ENCODE measurements around the gene PLPP4.

The PLPP4 gene

DNA sequence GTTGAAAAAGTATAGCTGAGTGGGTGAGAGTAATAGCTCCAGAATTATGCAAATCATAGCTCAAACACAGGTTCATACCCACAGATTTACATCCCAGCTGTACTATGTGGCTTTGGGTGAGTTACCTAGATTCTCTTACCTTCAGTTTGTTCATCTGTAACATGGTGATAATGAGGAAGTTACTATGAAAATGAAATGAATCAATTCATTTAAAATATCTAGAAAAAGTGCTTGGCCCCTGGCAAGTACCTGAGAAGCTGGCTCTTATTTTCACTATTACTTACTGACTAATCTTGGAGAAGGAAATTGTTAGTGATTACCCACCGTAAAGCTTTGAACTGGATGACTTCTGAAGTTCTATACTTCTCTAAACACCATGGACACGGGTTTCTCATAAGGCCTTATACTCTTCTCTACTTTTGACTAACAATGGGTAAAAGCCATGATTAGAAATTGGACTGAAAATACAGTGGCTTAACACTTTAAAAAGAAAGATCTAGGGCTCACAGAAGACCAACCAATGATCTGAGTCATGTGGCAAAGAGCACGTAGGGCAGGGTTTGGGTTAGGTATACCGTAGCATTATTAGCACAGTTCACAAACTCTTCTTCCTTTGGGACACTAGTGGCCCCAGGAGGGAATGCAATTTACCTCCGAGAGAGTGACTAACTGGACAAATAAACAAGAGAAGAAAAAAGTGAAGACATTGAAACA is 149.2 kb downstream of the PLPP4 start:
- TF ChIP-seq TAF1 (IDR thresholded peaks at IDR 0.05; ENCODE audit: borderline replicate concordance, insufficient read depth, low read length) (no peak), SIN3A (IDR thresholded peaks at IDR 0.05; ENCODE audit: borderline replicate concordance, insufficient read depth, low read length) (no peak), FOXP2 (optimal IDR thresholded peaks at IDR 0.05; ENCODE audit: borderline replicate concordance, extremely low read depth, extremely low read length, insufficient read depth) (no peak), POLR2AphosphoS5 (IDR thresholded peaks at IDR 0.05; ENCODE audit: low read depth, low read length) (no peak)
- TF ChIP-seq, protein P1, sequence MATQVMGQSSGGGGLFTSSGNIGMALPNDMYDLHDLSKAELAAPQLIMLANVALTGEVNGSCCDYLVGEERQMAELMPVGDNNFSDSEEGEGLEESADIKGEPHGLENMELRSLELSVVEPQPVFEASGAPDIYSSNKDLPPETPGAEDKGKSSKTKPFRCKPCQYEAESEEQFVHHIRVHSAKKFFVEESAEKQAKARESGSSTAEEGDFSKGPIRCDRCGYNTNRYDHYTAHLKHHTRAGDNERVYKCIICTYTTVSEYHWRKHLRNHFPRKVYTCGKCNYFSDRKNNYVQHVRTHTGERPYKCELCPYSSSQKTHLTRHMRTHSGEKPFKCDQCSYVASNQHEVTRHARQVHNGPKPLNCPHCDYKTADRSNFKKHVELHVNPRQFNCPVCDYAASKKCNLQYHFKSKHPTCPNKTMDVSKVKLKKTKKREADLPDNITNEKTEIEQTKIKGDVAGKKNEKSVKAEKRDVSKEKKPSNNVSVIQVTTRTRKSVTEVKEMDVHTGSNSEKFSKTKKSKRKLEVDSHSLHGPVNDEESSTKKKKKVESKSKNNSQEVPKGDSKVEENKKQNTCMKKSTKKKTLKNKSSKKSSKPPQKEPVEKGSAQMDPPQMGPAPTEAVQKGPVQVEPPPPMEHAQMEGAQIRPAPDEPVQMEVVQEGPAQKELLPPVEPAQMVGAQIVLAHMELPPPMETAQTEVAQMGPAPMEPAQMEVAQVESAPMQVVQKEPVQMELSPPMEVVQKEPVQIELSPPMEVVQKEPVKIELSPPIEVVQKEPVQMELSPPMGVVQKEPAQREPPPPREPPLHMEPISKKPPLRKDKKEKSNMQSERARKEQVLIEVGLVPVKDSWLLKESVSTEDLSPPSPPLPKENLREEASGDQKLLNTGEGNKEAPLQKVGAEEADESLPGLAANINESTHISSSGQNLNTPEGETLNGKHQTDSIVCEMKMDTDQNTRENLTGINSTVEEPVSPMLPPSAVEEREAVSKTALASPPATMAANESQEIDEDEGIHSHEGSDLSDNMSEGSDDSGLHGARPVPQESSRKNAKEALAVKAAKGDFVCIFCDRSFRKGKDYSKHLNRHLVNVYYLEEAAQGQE (IDR thresholded peaks at IDR 0.05; ENCODE audit: insufficient read depth in 1 of 2, low read depth in 2 of 2, low read length in 2 of 2): no peak

DNA sequence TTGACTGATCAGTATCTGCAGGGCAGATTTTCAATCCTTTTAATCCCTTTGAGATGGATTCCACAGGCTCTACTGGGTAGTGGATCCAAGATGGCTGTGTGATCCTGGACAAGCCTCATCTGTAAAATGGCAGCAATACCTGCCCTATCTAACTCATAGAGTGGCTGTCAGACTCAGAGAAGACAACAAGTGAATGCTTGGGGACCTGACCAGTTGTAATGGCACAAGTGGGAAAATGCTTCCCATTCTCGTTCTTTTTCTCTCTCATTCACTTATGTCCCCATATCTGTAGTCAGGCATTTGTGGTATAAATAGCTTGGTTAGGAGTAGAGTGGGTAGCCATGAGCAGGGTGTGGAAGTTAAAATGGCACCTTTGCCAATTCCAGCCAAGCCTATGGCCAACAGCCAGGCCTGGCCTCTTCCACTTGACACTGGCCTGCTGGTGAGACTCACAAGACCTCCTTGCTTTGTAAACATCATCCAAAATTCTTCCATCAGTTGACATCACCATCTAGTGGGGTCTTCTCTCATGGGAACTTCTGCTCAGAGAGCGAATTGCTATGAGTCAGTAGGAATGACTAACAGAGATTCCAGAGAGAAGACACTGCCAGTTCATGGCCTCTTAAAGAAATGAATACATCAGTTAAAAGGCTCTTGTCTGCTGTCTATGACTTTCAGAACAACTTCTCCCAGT is 150.1 kb downstream of the PLPP4 start:
- TF ChIP-seq SIN3A (IDR thresholded peaks at IDR 0.05; ENCODE audit: borderline replicate concordance, insufficient read depth, low read length) (no peak), POLR2AphosphoS5 (IDR thresholded peaks at IDR 0.05; ENCODE audit: low read depth, low read length) (no peak), FOXP2 (optimal IDR thresholded peaks at IDR 0.05; ENCODE audit: borderline replicate concordance, extremely low read depth, extremely low read length, insufficient read depth) (no peak), TAF1 (IDR thresholded peaks at IDR 0.05; ENCODE audit: borderline replicate concordance, insufficient read depth, low read length) (no peak)
- TF ChIP-seq, protein P1 (IDR thresholded peaks at IDR 0.05; ENCODE audit: insufficient read depth in 1 of 2, low read depth in 2 of 2, low read length in 2 of 2): no peak

DNA sequence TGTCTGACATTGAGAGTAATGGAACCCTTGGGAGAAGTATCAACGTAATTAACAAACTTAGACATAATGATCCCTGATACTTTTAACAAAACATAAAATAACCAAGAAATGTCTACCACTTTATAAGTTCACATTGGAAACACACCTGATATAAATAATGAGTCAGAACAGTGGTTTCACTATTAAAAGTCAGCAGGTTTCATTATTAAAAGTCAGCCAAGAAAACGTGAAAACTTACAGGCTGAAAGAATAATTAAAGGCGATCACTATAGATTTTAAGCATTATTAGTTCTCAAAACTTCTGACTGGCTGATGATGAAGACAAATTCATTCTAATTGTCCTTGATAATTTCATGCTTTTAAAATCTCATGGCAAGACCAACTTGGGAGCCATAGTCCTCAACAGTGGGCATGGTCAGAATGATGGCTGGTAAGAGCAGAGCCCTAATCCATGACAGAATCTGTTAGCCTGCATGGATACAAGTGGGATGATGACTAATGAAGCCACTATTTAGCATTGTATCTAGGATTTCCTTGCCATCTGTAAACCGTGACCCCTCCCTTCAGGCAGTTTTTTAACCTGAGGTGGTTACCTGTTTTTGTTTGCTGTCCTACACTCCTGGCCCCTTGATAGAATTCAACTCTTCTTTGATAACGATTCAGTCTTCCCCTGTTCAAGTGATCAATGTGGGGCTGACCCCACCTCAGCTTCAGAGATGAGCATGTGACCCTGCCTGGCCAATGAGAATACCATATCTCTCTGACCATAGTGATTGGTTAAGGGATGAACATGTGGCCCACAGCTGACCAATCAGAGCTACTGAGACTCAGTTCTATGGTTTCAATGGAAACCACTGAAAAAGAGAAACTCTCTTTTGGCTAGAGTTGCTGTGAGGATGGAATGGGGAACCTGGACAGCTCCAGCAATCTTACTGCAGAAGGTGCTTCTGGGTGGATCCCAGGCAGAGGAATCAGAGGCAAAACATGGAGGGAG is 151.0 kb downstream of the PLPP4 start:
- TF ChIP-seq, protein P1 (IDR thresholded peaks at IDR 0.05; ENCODE audit: insufficient read depth in 1 of 2, low read depth in 2 of 2, low read length in 2 of 2): no peak
- no peak for TF ChIP-seq POLR2AphosphoS5 (IDR thresholded peaks at IDR 0.05; ENCODE audit: low read depth, low read length)
- TF ChIP-seq SIN3A (IDR thresholded peaks at IDR 0.05; ENCODE audit: borderline replicate concordance, insufficient read depth, low read length): no peak
- no peak for TF ChIP-seq FOXP2 (optimal IDR thresholded peaks at IDR 0.05; ENCODE audit: borderline replicate concordance, extremely low read depth, extremely low read length, insufficient read depth)

DNA sequence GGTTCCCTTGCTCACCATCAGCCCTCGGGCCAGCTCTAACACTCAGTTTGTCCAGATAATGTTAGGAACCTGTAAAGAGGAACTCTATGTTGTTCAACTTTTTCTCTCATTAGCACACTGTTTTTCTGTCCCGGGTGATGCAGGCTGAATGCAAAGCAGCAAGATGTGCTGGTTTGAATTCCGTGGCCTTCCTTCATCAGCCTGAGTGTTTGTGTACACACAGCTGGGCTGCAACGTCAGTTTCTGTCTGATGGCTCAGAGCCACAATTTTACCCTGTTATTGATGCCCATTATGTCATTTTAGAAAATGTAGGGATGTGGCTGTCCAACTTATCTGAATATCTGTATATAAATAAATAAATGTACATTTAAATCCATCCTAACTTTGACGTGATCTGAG is 152.0 kb downstream of the PLPP4 start:
- no peak for TF ChIP-seq FOXP2 (optimal IDR thresholded peaks at IDR 0.05; ENCODE audit: borderline replicate concordance, extremely low read depth, extremely low read length, insufficient read depth)
- TF ChIP-seq TAF1 (IDR thresholded peaks at IDR 0.05; ENCODE audit: borderline replicate concordance, insufficient read depth, low read length): no peak
- TF ChIP-seq, protein P1 (IDR thresholded peaks at IDR 0.05; ENCODE audit: insufficient read depth in 1 of 2, low read depth in 2 of 2, low read length in 2 of 2): no peak

Measured in PFSK-1 (cell line).